Uterus (tissue), 4 donors: ENCODE results near the gene HES4. TPM values are rescaled to one million over a fixed set of nuclear protein-coding genes. Genes with fewer than 3 reads are reported as not detected.

ENCODE experiments used
- DNase-seq, 2 donors: peaks; one replicate each; pipeline ENCODE4 v3.0.0-alpha.2; 2019 to 2020
- H3K27ac ChIP-seq, 2 donors: fragments of 200-600 bp; sonication (generic); 1 replicate in 1 of 2; 2 replicates in 1 of 2; pipeline ENCODE4 v1.5.1; 2016 to 2018
- H3K27me3 ChIP-seq, 2 donors: fragments of 200-600 bp; sonication (generic); one replicate each; pipeline ENCODE4 v1.5.1; 2018 to 2019; ENCODE audit warnings: control low read depth in 1 of 2
- H3K36me3 ChIP-seq, 2 donors: fragments of 200-600 bp; sonication (generic); one replicate each; pipeline ENCODE4 v1.5.1; 2019; ENCODE audit warnings: control low read depth in 1 of 2
- H3K4me1 ChIP-seq, 2 donors: fragments of 200-600 bp; sonication (generic); one replicate each; pipeline ENCODE4 v1.5.1; 2018 to 2019; ENCODE audit warnings: control low read depth in 1 of 2
- H3K4me3 ChIP-seq, 2 donors: fragments of 200-600 bp; sonication (generic); 1 replicate in 1 of 2; 2 replicates in 1 of 2; pipeline ENCODE4 v1.5.1; 2018 to 2019; ENCODE audit warnings: mild to moderate bottlenecking in 1 of 2
- H3K9me3 ChIP-seq, 2 donors: fragments of 200-600 bp; sonication (generic); one replicate each; pipeline ENCODE4 v1.5.1; 2019; ENCODE audit warnings: control low read depth in 1 of 2
- POLR2A ChIP-seq, 2 donors: fragments of 450-650 bp; IDR thresholded peaks; one replicate each; pipeline ENCODE4 v1.6.1; 2016; ENCODE audit warnings: antibody characterized with exemption in 2 of 2, mild to moderate bottlenecking in 1 of 2, moderate library complexity in 1 of 2
- intact Hi-C: fragments of 100-400 bp; cut with DNase I; formaldehyde crosslinking; loops from one replicate; pipeline ENCODE4 v1.15.1; 2023; ENCODE audit warnings: low total_unique reads
- total RNA-seq, 4 donors: library from RNA; depleted of rRNA in 3 of 4; stranded (reverse); fragments of >200 nt in 3 of 4; gene quantifications; one replicate each; pipeline versions ENCODE4 v1.1.0 to v1.2.4, GENCODE V29; 2014 to 2023
- TF ChIP-seq, protein P1 (sequence below), 4 experiments: fragments of 200-600 bp in 2 of 4; fragments of 450-650 bp in 2 of 4; sonication (generic) in 2 of 4; IDR thresholded peaks; one replicate each; pipeline ENCODE4 v1.5.1; 2016 to 2019; ENCODE audit warnings: antibody characterized with exemption in 4 of 4, mild to moderate bottlenecking in 2 of 4, moderate library complexity in 1 of 4
- donor health status: DM: yes; HTN: yes; CAD: no.

HES4 gene
- total RNA-seq, 4 donors from 2014 or later: 19.6 to 41.0 (median 36.3) TPM

DNA sequence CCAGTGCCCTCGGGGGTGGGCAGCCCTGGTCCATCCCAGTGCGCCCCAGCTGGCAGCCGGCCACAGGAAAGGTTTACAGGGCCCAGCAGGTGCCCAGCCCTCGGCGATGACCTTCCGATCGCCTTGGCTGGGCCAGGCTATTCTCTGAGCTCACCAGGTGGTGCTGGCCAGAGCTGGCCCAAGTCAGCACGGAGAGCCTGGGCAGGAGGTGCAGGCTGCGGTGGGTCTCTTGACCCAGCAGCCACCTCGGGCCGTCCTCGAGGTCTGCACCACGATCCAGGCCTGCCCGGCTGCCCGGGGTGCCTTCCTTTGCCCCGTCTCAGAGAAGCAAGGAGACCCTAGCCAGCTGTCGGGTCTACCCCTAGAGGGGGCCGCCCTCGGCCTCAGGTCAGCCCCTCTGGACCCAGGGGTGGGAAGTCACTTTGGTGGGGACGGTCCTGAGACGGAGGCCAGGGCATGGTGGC lies 18.4 kb downstream of the HES4 start:
- DNase-seq: no peak
- no peaks in the 10 kb centered on the region for H3K36me3 ChIP-seq
- H3K4me1 ChIP-seq: no peaks in the 10 kb centered on the region
- TF ChIP-seq, protein P1, sequence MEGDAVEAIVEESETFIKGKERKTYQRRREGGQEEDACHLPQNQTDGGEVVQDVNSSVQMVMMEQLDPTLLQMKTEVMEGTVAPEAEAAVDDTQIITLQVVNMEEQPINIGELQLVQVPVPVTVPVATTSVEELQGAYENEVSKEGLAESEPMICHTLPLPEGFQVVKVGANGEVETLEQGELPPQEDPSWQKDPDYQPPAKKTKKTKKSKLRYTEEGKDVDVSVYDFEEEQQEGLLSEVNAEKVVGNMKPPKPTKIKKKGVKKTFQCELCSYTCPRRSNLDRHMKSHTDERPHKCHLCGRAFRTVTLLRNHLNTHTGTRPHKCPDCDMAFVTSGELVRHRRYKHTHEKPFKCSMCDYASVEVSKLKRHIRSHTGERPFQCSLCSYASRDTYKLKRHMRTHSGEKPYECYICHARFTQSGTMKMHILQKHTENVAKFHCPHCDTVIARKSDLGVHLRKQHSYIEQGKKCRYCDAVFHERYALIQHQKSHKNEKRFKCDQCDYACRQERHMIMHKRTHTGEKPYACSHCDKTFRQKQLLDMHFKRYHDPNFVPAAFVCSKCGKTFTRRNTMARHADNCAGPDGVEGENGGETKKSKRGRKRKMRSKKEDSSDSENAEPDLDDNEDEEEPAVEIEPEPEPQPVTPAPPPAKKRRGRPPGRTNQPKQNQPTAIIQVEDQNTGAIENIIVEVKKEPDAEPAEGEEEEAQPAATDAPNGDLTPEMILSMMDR (IDR thresholded peaks at IDR 0.05): no peak
- no peak for TF ChIP-seq POLR2A (IDR thresholded peaks at IDR 0.05)
- intact Hi-C loops: loop anchor here (10.0 kb wide), 1 partner anchor 83 kb away; no protein-coding TSS in a partner anchor
- no peak overlapping the region for H3K4me3 ChIP-seq
- H3K27ac ChIP-seq: no peak overlapping the region
- H3K27me3 ChIP-seq: no peaks in the 10 kb centered on the region
- no peaks in the 10 kb centered on the region for H3K9me3 ChIP-seq

DNA sequence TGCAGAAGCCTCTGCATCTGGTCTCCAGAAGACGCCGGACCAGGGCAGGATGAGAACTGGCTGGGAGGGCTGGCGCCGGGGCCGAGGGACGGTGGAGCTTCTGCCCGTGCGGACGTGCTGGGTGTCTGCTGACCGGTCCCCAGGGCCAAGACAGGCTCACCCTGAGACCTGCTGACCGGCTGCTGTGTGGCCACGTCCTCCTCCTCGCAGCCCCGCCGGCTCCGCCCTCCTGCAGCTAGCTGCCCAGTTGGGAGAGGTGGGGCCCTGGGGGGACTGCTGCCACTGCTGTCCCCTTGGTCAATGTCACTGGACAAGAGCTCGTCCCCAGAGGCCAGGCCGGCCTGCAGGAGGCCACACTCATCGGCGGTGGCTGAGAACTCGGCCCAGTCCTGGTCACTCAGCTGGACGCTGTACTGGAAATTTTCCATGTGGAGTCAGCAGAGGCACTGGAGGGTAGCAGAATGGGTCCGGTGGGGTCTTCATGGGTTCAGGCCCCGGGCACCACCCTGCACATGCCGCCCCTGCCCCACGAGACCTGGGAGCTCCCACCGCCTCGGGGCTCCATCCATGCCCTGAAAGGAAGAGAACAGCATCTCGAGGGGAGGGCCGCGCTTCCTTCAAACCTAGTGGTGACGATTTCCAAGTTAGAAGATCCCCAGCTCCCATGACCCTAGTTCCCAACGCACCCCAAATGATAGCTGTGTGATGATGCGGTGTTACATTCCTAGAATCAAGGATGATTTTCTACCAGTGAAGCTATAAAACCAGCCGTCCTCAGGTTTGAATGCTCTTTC lies 19.1 kb downstream of the HES4 start:
- Histone ChIP-seq H3K27ac (no peak overlapping the region), H3K27me3 (peaks cover 0 to 3% of the 10 kb centered on the region in 2 donors), H3K9me3 (no peaks in the 10 kb centered on the region), H3K4me3 (no peak overlapping the region), H3K36me3 (no peaks in the 10 kb centered on the region), H3K4me1 (peaks cover 0 to 6% of the 10 kb centered on the region in 2 donors)
- TF ChIP-seq POLR2A (IDR thresholded peaks at IDR 0.05): no peak
- TF ChIP-seq, protein P1 (IDR thresholded peaks at IDR 0.05): no peak
- DNase-seq: no peak
- intact Hi-C loops: loop anchor here (10.0 kb wide), 1 partner anchor 84 kb away; no protein-coding TSS in a partner anchor

- no peak for DNase-seq
- no peak overlapping the region for H3K4me3 ChIP-seq
- TF ChIP-seq POLR2A (IDR thresholded peaks at IDR 0.05): no peak
- TF ChIP-seq, protein P1 (IDR thresholded peaks at IDR 0.05): no peak
- no peak overlapping the region for H3K27ac ChIP-seq
- no peaks in the 10 kb centered on the region for H3K36me3 ChIP-seq
- intact Hi-C loops: loop anchor here (10.0 kb wide), 1 partner anchor 85 kb away; no protein-coding TSS in a partner anchor
- H3K9me3 ChIP-seq: no peaks in the 10 kb centered on the region
- peaks cover 0 to 7% of the 10 kb centered on the region in 2 donors for H3K4me1 ChIP-seq
- H3K27me3 ChIP-seq: peaks cover 0 to 3% of the 10 kb centered on the region in 2 donors
Observed at GRCh38 chr1:980137-980571, 19.7 kb downstream of the HES4 start.

GRCh38 chr1:979744-980072 lies 20.2 kb downstream of the HES4 start:
- no peak for TF ChIP-seq POLR2A (IDR thresholded peaks at IDR 0.05)
- TF ChIP-seq, protein P1 (IDR thresholded peaks at IDR 0.05): no peak
- Histone ChIP-seq H3K4me1 (peaks cover 0 to 7% of the 10 kb centered on the region in 2 donors), H3K27ac (no peak overlapping the region), H3K9me3 (no peaks in the 10 kb centered on the region), H3K36me3 (no peaks in the 10 kb centered on the region), H3K27me3 (peaks cover 0 to 3% of the 10 kb centered on the region in 2 donors), H3K4me3 (no peak overlapping the region)
- intact Hi-C loops: loop anchor here (10.0 kb wide), 3 partner anchors 75 to 255 kb away; partner anchors contain the start of genes B3GALT6 and SDF4
- no peak for DNase-seq
